BE2C (cell line): ENCODE results near the gene CDKN1A.

ENCODE experiments used
- DNase-seq: peaks from one replicate; pipeline ENCODE4 v3.0.0-alpha.2; 2020
- H3K27me3 ChIP-seq: fragments of 250-450 bp; sonication (Bioruptor Pico); 2 replicates; pipeline ENCODE4 v1.5.1; 2020; ENCODE audit warnings: mild to moderate bottlenecking
- H3K36me3 ChIP-seq: fragments of 250-450 bp; sonication (Bioruptor Pico); 2 replicates; pipeline ENCODE4 v1.5.1; 2020; ENCODE audit warnings: mild to moderate bottlenecking
- H3K4me1 ChIP-seq: fragments of 250-450 bp; sonication (Bioruptor Pico); 2 replicates; pipeline ENCODE4 v1.5.1; 2020
- H3K4me3 ChIP-seq: 2 replicates; pipeline ENCODE4 v1.5.1; 2011; ENCODE audit warnings: low read depth, low read length
- H3K9me3 ChIP-seq: fragments of 250-450 bp; sonication (Bioruptor Pico); 2 replicates; pipeline ENCODE4 v1.5.1; 2020
- TF ChIP-seq, protein P1 (sequence below): IDR thresholded peaks from 2 replicates; pipeline ENCODE4 v1.5.1; 2012; ENCODE audit warnings: mild to moderate bottlenecking, low read depth, low read length

Gene CDKN1A

DNA sequence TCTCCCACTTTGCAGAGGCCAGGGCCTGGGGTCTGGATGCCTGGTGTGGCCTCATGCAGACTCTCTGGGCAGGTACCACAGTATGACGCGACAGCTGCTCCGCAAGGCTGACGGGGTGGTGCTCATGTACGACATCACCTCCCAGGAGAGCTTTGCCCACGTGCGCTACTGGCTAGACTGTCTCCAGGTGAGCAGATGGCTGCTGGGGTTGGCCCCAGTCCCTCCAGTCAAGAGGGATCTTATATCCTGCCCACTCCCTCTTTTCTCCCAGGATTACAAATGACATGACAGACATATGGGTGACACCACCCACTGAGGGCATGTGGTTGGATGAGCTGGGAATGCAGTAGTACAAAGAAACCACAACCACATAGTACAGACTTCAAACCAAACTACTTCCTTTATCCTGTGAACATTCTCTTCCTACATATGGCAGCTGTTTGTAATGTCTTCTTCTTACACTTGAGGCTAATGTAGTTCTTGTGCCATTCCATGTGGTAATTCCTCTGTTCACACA lies 49.0 kb downstream of the CDKN1A start:
- H3K9me3 ChIP-seq: no peaks in the 10 kb centered on the region
- H3K4me3 ChIP-seq: no peak overlapping the region
- H3K27me3 ChIP-seq: no peaks in the 10 kb centered on the region
- no peak for DNase-seq
- TF ChIP-seq, protein P1, sequence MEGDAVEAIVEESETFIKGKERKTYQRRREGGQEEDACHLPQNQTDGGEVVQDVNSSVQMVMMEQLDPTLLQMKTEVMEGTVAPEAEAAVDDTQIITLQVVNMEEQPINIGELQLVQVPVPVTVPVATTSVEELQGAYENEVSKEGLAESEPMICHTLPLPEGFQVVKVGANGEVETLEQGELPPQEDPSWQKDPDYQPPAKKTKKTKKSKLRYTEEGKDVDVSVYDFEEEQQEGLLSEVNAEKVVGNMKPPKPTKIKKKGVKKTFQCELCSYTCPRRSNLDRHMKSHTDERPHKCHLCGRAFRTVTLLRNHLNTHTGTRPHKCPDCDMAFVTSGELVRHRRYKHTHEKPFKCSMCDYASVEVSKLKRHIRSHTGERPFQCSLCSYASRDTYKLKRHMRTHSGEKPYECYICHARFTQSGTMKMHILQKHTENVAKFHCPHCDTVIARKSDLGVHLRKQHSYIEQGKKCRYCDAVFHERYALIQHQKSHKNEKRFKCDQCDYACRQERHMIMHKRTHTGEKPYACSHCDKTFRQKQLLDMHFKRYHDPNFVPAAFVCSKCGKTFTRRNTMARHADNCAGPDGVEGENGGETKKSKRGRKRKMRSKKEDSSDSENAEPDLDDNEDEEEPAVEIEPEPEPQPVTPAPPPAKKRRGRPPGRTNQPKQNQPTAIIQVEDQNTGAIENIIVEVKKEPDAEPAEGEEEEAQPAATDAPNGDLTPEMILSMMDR: no peak
- no peaks in the 10 kb centered on the region for H3K4me1 ChIP-seq
- H3K36me3 ChIP-seq: no peaks in the 10 kb centered on the region

DNA sequence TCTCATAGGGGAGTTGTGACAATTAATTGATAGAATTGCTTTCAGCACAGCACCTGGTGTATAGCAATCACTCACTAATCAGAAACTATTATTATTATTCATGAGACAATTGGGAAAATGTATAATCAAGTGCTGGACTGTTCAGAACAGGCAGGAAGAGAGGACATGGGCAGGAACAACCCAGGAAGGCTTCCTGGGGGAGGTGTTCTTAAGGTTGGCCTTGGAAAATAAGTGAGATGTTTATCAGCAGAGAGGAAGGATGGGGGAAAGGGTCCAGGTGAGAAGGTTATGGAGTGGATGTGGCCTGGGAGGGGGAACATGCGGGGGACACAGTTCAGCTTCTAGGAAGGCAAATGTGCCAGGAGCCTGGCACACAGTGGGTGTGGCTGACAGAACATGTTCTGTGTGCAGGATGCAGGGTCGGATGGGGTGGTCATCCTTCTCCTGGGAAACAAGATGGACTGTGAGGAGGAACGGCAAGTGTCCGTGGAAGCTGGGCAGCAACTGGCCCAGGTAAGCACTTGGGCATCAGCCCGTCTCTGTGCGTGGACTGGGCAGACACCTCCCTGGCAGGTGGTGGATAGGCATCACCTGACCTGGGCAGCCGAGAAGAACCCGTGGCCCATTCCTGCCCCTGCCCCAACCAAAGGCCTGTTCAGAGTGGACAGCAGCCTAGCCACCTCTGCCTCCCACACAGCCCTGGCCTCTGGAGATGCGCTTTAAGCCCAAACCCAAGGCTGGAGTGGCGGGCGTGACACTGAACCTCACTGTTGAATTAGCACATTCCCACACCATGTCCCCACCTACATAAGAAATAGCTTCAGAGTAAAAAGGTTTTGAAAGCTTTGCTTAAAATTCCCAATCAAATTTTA lies 50.0 kb downstream of the CDKN1A start:
- TF ChIP-seq, protein P1: no peak
- Histone ChIP-seq H3K36me3 (no peaks in the 10 kb centered on the region), H3K9me3 (no peaks in the 10 kb centered on the region), H3K27me3 (no peaks in the 10 kb centered on the region), H3K4me1 (no peaks in the 10 kb centered on the region), H3K4me3 (no peak overlapping the region)
- no peak for DNase-seq

DNA sequence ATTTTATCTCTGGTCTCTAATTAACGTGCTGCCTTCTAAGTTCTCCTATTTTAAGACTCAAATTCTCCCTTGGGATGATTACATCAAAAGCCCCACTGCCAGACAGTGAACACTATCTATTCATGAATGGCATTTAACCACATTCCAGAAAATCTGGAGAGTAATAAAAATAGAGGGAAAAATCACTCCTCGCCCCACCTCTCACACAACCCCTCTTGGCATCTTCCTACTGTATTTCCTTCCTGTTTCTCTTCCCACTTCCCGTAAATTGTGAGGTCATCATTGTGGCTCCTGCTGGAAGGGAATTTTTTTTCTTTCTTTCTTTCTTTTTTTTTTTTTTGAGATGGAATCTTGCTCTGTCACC lies 50.6 kb downstream of the CDKN1A start:
- H3K9me3 ChIP-seq: no peaks in the 10 kb centered on the region
- H3K36me3 ChIP-seq: no peaks in the 10 kb centered on the region
- no peak for DNase-seq
- H3K27me3 ChIP-seq: no peaks in the 10 kb centered on the region
- no peaks in the 10 kb centered on the region for H3K4me1 ChIP-seq
- TF ChIP-seq, protein P1: no peak
- H3K4me3 ChIP-seq: no peak overlapping the region

DNA sequence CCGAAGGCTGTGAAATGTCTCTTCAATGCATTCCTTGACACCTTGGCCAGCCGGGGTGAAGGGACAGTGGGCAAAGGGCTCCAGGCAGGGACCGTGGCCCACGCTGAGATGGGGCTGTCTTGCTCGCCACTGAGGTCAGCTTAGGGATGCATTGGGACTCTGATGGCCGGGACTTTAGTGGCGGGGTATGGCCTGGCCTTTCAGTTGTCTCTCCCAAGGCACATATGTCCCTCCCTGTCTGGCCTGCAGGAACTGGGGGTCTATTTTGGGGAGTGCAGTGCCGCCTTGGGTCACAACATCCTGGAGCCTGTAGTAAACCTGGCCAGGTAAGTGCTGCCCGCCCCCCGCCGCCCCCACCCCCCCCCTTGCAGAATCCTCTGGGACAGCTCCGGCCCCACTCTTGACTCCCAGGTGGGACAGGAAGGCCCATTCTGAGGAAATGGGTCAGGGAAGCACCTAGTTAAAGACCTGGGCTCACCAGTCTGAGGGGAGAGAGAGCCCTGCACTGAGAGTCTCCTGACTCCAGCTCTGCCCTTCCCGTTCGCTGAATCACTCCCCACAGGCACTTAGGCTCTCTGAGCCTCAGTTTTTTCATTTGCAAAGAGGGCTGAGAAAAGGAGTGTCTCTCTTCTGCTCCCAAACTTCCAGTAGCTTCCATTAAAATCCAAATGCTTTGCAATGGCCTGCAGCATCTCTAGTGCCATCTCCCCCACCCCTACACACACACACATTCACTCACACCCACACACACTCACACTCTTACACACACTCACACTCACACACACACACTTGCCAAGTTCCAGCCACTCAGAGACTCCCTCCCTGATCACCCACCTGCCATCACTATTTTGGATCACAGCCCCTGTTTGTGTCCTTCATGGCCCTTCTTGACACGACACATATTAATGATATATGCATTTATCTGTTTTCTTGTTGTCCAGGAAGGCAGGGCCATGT lies 52.2 kb downstream of the CDKN1A start:
- Histone ChIP-seq H3K9me3 (no peaks in the 10 kb centered on the region), H3K4me1 (no peaks in the 10 kb centered on the region), H3K36me3 (no peaks in the 10 kb centered on the region), H3K4me3 (no peak overlapping the region), H3K27me3 (no peaks in the 10 kb centered on the region)
- DNase-seq: no peak
- TF ChIP-seq, protein P1: no peak

DNA sequence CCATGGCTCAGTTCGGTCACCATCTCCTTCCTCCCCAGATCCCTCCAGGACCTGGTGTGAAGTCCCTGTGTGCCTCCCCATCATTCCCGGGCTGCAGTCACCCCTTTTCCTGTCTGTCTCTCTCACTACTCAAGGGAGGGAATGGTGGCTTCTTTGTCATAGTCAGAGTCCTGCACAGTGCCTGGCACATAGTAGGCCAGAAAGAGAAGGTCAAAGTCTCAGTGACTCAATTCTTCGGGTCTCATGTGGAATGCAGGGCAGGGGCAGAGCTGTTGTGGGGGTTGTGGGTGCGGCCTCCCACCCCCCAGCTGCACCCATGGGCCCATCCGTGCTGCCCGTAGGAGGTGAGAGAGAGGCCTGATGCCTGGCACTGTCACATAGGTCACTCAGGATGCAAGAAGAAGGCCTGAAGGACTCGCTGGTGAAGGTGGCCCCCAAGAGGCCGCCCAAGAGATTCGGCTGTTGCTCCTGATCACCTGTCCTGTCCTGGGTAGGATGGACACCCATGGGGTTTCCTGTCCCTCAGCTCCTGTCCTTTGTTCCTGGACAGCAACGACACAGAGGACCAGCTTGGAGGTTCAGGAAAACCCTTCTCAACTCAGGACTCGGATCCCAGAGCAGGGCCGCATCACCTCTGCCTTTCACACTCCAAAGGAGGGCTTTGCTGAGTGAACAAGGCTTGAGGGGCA lies 53.3 kb downstream of the CDKN1A start:
- no peak for DNase-seq
- Histone ChIP-seq H3K4me1 (no peaks in the 10 kb centered on the region), H3K27me3 (no peaks in the 10 kb centered on the region), H3K4me3 (no peak overlapping the region), H3K9me3 (no peaks in the 10 kb centered on the region), H3K36me3 (no peaks in the 10 kb centered on the region)
- TF ChIP-seq, protein P1: no peak
